Upper lobe of right lung (tissue), 1 donor: ENCODE data around the gene CCIN. TPM values are rescaled to one million over a fixed set of nuclear protein-coding genes. Genes with fewer than 3 reads are reported as not detected.

ENCODE experiments used
- ATAC-seq: fragments of 200-7000 bp; cut with Tn5 transposase; one replicate; pipeline ENCODE4 v1.9.1; 2020; ENCODE audit warnings: mild to moderate bottlenecking, moderate library complexity
- DNase-seq: peaks from one replicate; pipeline ENCODE4 v3.0.0-alpha.2; 2020
- H3K27ac ChIP-seq: fragments of 200-600 bp; one replicate; pipeline ENCODE4 v1.8.0; 2022
- H3K27me3 ChIP-seq: fragments of 200-600 bp; one replicate; pipeline ENCODE4 v1.8.0; 2022; ENCODE audit warnings: mild to moderate bottlenecking
- H3K36me3 ChIP-seq: fragments of 200-600 bp; one replicate; pipeline ENCODE4 v1.8.0; 2022
- H3K4me1 ChIP-seq: fragments of 200-600 bp; one replicate; pipeline ENCODE4 v1.8.0; 2022
- H3K4me3 ChIP-seq: fragments of 200-600 bp; one replicate; pipeline ENCODE4 v1.8.0; 2022; ENCODE audit warnings: mild to moderate bottlenecking
- H3K9me3 ChIP-seq: fragments of 200-600 bp; one replicate; pipeline ENCODE4 v1.8.0; 2022
- intact Hi-C: fragments of 100-400 bp; cut with DNase I; formaldehyde crosslinking; loops from one replicate; pipeline ENCODE4 v1.11.0; 2022
- total RNA-seq: library from RNA; stranded (reverse); fragmentation: NEBNext Ultra II Directional; extraction: Animal tissue kit (Norgen Biotek cat#: 25700); gene quantifications from one replicate; pipeline ENCODE4 v1.2.1, GENCODE V29; 2021
- TF ChIP-seq, protein P1 (sequence below): fragments of 200-600 bp; IDR thresholded peaks from one replicate; pipeline ENCODE4 v1.8.0; 2022; ENCODE audit warnings: antibody characterized with exemption
- donor health status: DM: no; HTN: yes; CAD: no; lungs with severe emphysema.

Gene CCIN
- total RNA-seq, 1 donor from 2014 or later: not detected

DNA sequence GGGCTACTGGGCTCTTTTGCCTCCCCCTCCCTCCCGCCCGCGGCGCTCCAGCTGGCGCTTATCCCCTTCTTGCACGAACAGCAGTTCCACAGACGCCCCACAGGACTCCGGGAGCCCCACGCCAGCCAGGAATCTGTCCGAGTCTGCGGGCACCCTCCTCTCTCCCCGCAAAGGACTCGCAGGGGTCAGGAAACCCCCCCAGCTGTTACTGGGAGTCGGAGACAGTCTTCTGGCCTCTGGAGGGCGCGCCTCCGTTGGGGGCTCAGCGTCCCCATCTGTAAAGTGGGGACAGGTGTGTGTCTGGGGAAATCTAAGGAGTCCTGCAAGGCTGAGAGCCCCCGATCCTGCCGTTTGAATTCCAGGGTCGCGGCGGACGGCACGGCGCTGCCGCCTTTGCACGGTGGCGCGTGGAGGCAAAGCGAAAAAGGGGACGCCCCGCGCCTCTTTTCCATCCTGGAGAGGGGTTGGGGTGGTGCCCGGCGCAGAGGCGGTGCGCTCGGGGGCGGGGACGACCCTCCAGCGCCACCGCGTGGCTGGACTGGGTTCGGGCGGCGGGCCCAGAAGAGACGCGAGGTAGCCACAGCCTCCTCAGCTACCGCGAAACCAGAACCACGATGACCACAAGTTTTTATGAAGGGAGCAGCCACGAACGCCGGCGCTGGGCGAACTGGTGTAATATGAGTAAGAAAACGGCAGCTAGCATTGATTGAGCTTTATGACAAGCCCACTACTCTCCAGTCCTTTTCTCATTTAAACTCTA, 2.8 kb upstream of the CCIN start:
- Histone ChIP-seq H3K4me1 (peaks cover 23% of the 10 kb centered on the region), H3K27ac (peak overlapping the region; percentile 76), H3K9me3 (no peaks in the 10 kb centered on the region), H3K4me3 (peak overlapping the region; percentile 51), H3K27me3 (no peaks in the 10 kb centered on the region), H3K36me3 (no peaks in the 10 kb centered on the region)
- peak; percentile 90 for DNase-seq
- TF ChIP-seq, protein P1, sequence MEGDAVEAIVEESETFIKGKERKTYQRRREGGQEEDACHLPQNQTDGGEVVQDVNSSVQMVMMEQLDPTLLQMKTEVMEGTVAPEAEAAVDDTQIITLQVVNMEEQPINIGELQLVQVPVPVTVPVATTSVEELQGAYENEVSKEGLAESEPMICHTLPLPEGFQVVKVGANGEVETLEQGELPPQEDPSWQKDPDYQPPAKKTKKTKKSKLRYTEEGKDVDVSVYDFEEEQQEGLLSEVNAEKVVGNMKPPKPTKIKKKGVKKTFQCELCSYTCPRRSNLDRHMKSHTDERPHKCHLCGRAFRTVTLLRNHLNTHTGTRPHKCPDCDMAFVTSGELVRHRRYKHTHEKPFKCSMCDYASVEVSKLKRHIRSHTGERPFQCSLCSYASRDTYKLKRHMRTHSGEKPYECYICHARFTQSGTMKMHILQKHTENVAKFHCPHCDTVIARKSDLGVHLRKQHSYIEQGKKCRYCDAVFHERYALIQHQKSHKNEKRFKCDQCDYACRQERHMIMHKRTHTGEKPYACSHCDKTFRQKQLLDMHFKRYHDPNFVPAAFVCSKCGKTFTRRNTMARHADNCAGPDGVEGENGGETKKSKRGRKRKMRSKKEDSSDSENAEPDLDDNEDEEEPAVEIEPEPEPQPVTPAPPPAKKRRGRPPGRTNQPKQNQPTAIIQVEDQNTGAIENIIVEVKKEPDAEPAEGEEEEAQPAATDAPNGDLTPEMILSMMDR: peak; percentile 93
- ATAC-seq: peak; percentile 98
- intact Hi-C loops: loop anchor here (5.0 kb wide), 1 partner anchor 64 kb away; no protein-coding TSS in a partner anchor

DNA sequence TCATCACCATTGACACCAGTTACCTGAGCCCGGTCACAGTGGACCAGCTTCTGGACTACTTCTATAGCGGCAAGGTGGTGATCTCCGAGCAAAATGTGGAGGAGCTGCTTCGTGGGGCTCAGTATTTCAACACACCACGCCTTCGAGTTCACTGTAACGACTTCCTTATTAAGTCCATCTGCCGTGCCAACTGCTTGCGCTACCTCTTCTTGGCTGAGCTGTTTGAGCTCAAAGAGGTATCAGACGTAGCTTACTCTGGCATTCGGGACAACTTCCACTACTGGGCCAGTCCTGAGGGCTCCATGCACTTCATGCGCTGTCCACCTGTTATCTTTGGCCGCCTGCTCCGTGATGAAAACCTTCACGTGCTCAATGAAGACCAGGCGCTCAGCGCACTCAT, 520 bp downstream of the CCIN start:
- H3K27ac ChIP-seq: no peak overlapping the region
- peaks cover 11% of the 10 kb centered on the region for H3K4me1 ChIP-seq
- DNase-seq (no peak), ATAC-seq (no peak)
- intact Hi-C loops: loop anchor here (5.0 kb wide), 1 partner anchor 67 kb away; no protein-coding TSS in a partner anchor
- TF ChIP-seq, protein P1: no peak
- no peaks in the 10 kb centered on the region for H3K27me3 ChIP-seq
- H3K9me3 ChIP-seq: no peaks in the 10 kb centered on the region
- no peak overlapping the region for H3K4me3 ChIP-seq
- H3K36me3 ChIP-seq: no peaks in the 10 kb centered on the region

DNA sequence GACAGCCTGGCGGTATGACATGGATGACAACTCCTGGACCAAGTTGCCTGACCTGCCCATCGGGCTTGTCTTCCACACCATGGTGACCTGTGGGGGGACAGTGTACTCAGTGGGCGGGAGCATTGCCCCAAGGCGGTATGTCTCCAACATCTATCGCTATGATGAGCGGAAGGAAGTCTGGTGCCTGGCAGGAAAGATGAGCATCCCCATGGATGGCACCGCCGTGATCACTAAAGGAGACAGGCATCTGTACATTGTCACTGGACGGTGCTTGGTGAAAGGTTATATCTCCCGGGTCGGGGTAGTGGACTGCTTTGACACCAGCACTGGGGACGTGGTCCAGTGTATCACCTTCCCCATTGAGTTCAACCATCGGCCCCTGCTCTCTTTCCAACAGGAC, 1.3 kb downstream of the CCIN start:
- no peaks in the 10 kb centered on the region for H3K36me3 ChIP-seq
- TF ChIP-seq, protein P1: no peak
- no peak overlapping the region for H3K4me3 ChIP-seq
- H3K27me3 ChIP-seq: no peaks in the 10 kb centered on the region
- no peak overlapping the region for H3K27ac ChIP-seq
- H3K4me1 ChIP-seq: peaks cover 11% of the 10 kb centered on the region
- DNase-seq (no peak), ATAC-seq (no peak)
- intact Hi-C loops: no loop called here
- H3K9me3 ChIP-seq: no peaks in the 10 kb centered on the region

DNA sequence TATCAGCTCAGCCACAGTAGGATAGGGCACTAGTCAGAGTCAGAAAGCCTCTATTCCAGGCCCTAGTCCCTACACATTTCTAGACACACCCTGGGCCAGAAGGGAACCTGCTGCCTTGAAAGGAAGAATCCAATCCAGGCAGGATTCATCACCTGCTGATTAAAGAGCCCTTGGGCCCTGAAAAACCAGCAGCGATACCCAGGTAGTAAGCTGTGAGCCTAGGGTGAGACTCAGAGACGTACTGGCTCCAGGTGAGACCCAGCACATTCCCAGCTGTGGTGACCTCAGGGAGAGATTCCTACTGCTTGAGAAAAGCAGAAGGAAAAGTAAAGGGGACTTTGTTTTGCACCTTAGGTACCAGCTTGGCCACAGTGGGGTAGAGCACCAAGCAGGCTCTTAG, 4.7 kb downstream of the CCIN start:
- intact Hi-C loops: no loop called here
- Histone ChIP-seq H3K4me3 (no peak overlapping the region), H3K27ac (no peak overlapping the region), H3K4me1 (no peaks in the 10 kb centered on the region), H3K36me3 (no peaks in the 10 kb centered on the region), H3K9me3 (no peaks in the 10 kb centered on the region), H3K27me3 (no peaks in the 10 kb centered on the region)
- TF ChIP-seq, protein P1: no peak
- no peak for ATAC-seq
- no peak for DNase-seq

DNA sequence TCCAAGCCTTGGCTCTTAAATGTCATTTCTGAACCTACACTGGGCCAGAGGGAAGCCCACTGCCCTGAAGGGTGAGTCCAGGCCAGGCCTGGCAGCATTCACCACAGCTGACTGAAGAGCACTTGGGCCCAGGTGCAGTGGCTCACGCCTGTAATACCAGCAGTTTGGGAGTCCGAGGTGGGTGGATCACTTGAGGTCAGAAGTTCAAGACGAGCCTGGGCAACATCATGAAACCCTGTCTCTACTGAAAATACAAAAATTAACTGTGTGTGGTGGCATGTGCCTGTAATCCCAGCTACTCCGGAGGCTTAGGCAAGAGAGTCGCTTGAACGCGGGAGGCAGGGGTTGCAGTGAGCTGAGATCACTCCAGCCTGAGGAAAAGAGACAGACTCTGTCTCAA, 5.1 kb downstream of the CCIN start:
- Histone ChIP-seq H3K9me3 (no peaks in the 10 kb centered on the region), H3K36me3 (no peaks in the 10 kb centered on the region), H3K27ac (no peak overlapping the region), H3K4me1 (no peaks in the 10 kb centered on the region), H3K4me3 (no peak overlapping the region), H3K27me3 (no peaks in the 10 kb centered on the region)
- intact Hi-C loops: no loop called here
- DNase-seq: no peak
- ATAC-seq: no peak
- TF ChIP-seq, protein P1: no peak
